Transverse colon (tissue), 4 donors: Measurements from ENCODE around the gene ST6GAL1. TPM values are rescaled to one million over a fixed set of nuclear protein-coding genes. Genes with fewer than 3 reads are reported as not detected.
A peak's percentile ranks its signal among the peaks of the same experiment; 100 is the strongest.

Experiments used
- DNase-seq: peaks from one replicate; pipeline ENCODE4 v3.0.0-alpha.2; 2019
- H3K27ac ChIP-seq, 4 donors: fragments of 200-600 bp; sonication (generic); 2 replicates each; pipeline ENCODE4 v1.5.1; 2016 to 2018; ENCODE audit warnings: inconsistent platforms in 4 of 4
- H3K27me3 ChIP-seq: fragments of 200-600 bp; sonication (generic); 2 replicates; pipeline ENCODE4 v1.5.1; 2017; ENCODE audit warnings: inconsistent platforms
- H3K36me3 ChIP-seq, 4 donors: fragments of 200-600 bp; sonication (generic); 2 replicates each; pipeline ENCODE4 v1.5.1; 2017 to 2019; ENCODE audit warnings: inconsistent platforms in 4 of 4
- H3K4me1 ChIP-seq, 4 donors: fragments of 200-600 bp; sonication (generic); 2 replicates each; pipeline ENCODE4 v1.5.1; 2017 to 2020; ENCODE audit warnings: inconsistent platforms in 4 of 4
- H3K4me3 ChIP-seq, 4 donors: fragments of 200-600 bp; sonication (generic); 1 replicate in 1 of 4; 2 replicates in 3 of 4; pipeline versions ENCODE4 v1.5.1 to v1.6.1; 2017 to 2019; ENCODE audit warnings: inconsistent platforms in 4 of 4
- H3K9me3 ChIP-seq, 2 donors: fragments of 200-600 bp; sonication (generic); 2 replicates each; pipeline ENCODE4 v1.5.1; 2017 to 2019; ENCODE audit warnings: inconsistent platforms in 2 of 2
- EP300 ChIP-seq: sonication (generic); formaldehyde crosslinking; IDR thresholded peaks from one replicate; pipeline ENCODE4 v1.6.1; 2017; ENCODE audit warnings: antibody characterized with exemption, low read depth
- POLR2A ChIP-seq: fragments of 450-650 bp; IDR thresholded peaks from one replicate; pipeline ENCODE4 v1.6.1; 2016; ENCODE audit warnings: antibody characterized with exemption, mild to moderate bottlenecking, moderate library complexity
- POLR2AphosphoS5 ChIP-seq, 3 donors: sonication (generic); formaldehyde crosslinking; IDR thresholded peaks; one replicate each; pipeline ENCODE4 v1.6.1; 2016; ENCODE audit warnings: antibody characterized with exemption in 3 of 3
- WGBS, 2 donors: methylation state at CpG; one replicate each; pipeline ENCODE4 v1.1.5; 2018; ENCODE audit warnings: low coverage in 1 of 2; 5-methylcytosine and 5-hydroxymethylcytosine counted together
- in situ Hi-C, 4 donors: fragments of 200-750 bp; cut with MboI; loops; one replicate each; pipeline versions ENCODE4 v1.15.0 to v1.15.1; 2017; ENCODE audit warnings: low sequenced_read_pairs in 3 of 4, low pct_ligation_motif_present in 1 of 4, low pct_unique_long_range_greater_than_20kb in 1 of 4
- intact Hi-C: fragments of 100-400 bp; cut with DNase I; formaldehyde crosslinking; loops from one replicate; pipeline ENCODE4 v1.15.1; 2023; ENCODE audit warnings: low total_unique reads
- total RNA-seq, 4 donors: library from RNA; depleted of rRNA; stranded (reverse); fragments of >200 nt; gene quantifications; one replicate each; pipeline ENCODE4 v1.1.0, GENCODE V29; 2016
- TF ChIP-seq, protein P1 (sequence below), 5 experiments: fragments of 200-600 bp in 3 of 5; fragments of 450-650 bp in 2 of 5; sonication (generic) in 3 of 5; IDR thresholded peaks; 1 replicate in 2 of 5; 2 replicates in 3 of 5; pipeline ENCODE4 v1.5.1; 2016 to 2017; ENCODE audit warnings: antibody characterized with exemption in 5 of 5, inconsistent platforms in 3 of 5, mild to moderate bottlenecking in 2 of 5, moderate library complexity in 1 of 5

Gene ST6GAL1
- total RNA-seq, 4 donors from 2014 or later = 22.4 to 50.5 (median 31.2) TPM

- Histone ChIP-seq H3K27ac (peak overlapping the region in 1 of 4 donors; percentile 25), H3K9me3 (no peaks in the 10 kb centered on the region)
Measured at GRCh38 chr3:186994000-186994955, 64.0 kb downstream of the ST6GAL1 start.

DNA sequence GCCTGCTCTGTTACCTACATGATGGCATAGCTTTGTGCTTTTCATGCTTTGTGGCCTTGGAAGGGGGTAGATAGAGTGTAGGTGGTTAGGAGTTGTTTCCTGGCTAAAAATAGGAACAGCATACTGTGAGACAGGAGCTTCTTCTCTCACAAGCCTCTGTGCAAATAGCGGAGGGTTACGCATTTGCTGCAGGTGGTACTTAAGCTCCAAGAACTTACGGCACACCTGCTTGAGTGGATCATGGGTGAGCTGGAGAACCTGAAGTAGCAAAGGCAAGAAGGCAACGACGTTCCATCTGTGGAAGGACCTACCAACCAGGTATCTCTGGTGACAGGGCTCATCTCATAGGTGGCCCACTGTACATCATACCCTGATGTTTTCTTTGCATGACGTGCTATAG, 66.0 kb downstream of the ST6GAL1 start:
- 84% methylated on average over 6 of the region's 6 CpGs; no CpG with 5 or more reads in 1 of the 2 donors for WGBS, 2 donors
- Histone ChIP-seq H3K4me1 (peaks cover 0 to 3% (median under 1%) of the 10 kb centered on the region in 4 donors), H3K36me3 (no peaks in the 10 kb centered on the region), H3K4me3 (no peak overlapping the region), H3K27me3 (no peaks in the 10 kb centered on the region), H3K27ac (peak overlapping the region in 2 of 4 donors; percentile 52 to 61), H3K9me3 (no peaks in the 10 kb centered on the region)
- in situ Hi-C loops (no loop called here), intact Hi-C loops (no loop called here)
- TF ChIP-seq POLR2AphosphoS5 (IDR thresholded peaks at IDR 0.05) (peak in 1 of 3 donors; percentile 60), POLR2A (peak; percentile 33), EP300 (no peak)
- TF ChIP-seq, protein P1, sequence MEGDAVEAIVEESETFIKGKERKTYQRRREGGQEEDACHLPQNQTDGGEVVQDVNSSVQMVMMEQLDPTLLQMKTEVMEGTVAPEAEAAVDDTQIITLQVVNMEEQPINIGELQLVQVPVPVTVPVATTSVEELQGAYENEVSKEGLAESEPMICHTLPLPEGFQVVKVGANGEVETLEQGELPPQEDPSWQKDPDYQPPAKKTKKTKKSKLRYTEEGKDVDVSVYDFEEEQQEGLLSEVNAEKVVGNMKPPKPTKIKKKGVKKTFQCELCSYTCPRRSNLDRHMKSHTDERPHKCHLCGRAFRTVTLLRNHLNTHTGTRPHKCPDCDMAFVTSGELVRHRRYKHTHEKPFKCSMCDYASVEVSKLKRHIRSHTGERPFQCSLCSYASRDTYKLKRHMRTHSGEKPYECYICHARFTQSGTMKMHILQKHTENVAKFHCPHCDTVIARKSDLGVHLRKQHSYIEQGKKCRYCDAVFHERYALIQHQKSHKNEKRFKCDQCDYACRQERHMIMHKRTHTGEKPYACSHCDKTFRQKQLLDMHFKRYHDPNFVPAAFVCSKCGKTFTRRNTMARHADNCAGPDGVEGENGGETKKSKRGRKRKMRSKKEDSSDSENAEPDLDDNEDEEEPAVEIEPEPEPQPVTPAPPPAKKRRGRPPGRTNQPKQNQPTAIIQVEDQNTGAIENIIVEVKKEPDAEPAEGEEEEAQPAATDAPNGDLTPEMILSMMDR (IDR thresholded peaks at IDR 0.05) = no peak
- peak; percentile 54 for DNase-seq

More at GRCh38 chr3:186994000-186994955, 64.0 kb downstream of the ST6GAL1 start:
- DNase-seq = no peak
- no peaks in the 10 kb centered on the region for H3K36me3 ChIP-seq
- TF ChIP-seq POLR2A (no peak), POLR2AphosphoS5 (IDR thresholded peaks at IDR 0.05) (no peak), EP300 (no peak)
- TF ChIP-seq, protein P1 (IDR thresholded peaks at IDR 0.05) = no peak
- 76 to 83% methylated on average over 7 to 11 of the region's 11 CpGs for WGBS, 2 donors
- H3K4me1 ChIP-seq = peaks cover 0 to 3% (median 0%) of the 10 kb centered on the region in 4 donors
- in situ Hi-C loops (no loop called here), intact Hi-C loops (no loop called here)
- no peaks in the 10 kb centered on the region for H3K27me3 ChIP-seq
- H3K4me3 ChIP-seq = no peak overlapping the region

DNA sequence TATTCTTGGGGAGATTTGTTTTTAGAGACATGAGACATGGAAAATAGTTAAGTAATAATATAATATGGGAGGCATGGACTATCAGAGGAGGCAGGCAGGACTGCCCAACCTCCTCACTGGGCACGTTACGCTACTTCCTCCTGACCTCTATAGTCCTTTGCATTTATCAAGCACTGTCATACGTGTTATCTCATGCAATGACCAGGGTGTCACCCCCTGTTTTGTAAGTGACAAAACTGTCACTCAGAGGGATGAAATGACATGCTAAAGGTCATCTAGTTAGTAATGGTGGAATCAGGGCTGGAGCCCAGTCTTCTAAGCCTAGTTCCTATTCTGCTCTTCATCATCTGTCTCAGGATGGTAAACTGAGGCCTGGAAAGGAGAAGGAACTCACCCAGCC, 66.7 kb downstream of the ST6GAL1 start:
- H3K27ac ChIP-seq = peak overlapping the region in 3 of 4 donors; percentile 47 to 61 (median 52)
- no peaks in the 10 kb centered on the region for H3K9me3 ChIP-seq
- DNase-seq = no peak
- H3K4me1 ChIP-seq = peaks cover 0 to 3% (median under 1%) of the 10 kb centered on the region in 4 donors
- TF ChIP-seq POLR2AphosphoS5 (IDR thresholded peaks at IDR 0.05) (no peak), POLR2A (no peak), EP300 (no peak)
- TF ChIP-seq, protein P1 (IDR thresholded peaks at IDR 0.05) = no peak
- 78 to 90% methylated on average over 3 of the region's 3 CpGs for WGBS, 2 donors
- intact Hi-C loops (no loop called here), in situ Hi-C loops (no loop called here)
- H3K36me3 ChIP-seq = no peaks in the 10 kb centered on the region
- no peaks in the 10 kb centered on the region for H3K27me3 ChIP-seq
- no peak overlapping the region for H3K4me3 ChIP-seq

DNA sequence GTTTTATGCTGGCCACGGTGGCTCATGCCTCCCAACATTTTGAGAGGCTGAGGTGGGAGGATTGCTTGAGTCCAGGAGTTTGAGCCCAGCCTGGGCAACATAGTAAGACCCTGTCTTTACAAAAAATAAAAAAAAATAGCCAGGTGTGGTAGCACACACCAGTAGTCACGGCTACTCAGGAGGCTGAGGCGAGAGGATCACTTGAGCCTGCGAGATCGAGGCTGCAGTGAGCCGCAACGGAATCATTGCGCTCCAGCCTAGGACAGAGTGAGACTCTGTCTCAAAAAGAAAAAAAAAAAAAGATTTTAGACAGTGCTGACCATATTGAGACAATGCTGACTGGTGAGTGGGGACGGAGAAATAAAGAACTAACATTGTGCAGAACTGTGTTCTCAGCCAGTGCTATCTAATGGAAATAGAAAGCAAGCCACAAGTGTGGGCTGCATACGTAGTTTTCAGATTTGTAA, 67.2 kb downstream of the ST6GAL1 start:
- Histone ChIP-seq H3K4me3 (no peak overlapping the region), H3K4me1 (peaks cover 0 to 3% (median under 1%) of the 10 kb centered on the region in 4 donors), H3K36me3 (no peaks in the 10 kb centered on the region), H3K27ac (peak overlapping the region in 3 of 4 donors; percentile 47 to 61 (median 52)), H3K27me3 (no peaks in the 10 kb centered on the region), H3K9me3 (no peaks in the 10 kb centered on the region)
- in situ Hi-C loops (no loop called here), intact Hi-C loops (no loop called here)
- TF ChIP-seq POLR2A (no peak), POLR2AphosphoS5 (IDR thresholded peaks at IDR 0.05) (no peak), EP300 (no peak)
- TF ChIP-seq, protein P1 (IDR thresholded peaks at IDR 0.05) = no peak
- 85 to 88% methylated on average over 8 to 10 of the region's 10 CpGs for WGBS, 2 donors
- no peak for DNase-seq
